Pancreas (tissue), 10 donors: Measurements from ENCODE around the gene CC2D1A. TPM values are rescaled to one million over a fixed set of nuclear protein-coding genes. Genes with fewer than 3 reads are reported as not detected.

Experiments
- ATAC-seq, 4 donors: fragments of 200-7000 bp; cut with Tn5 transposase; one replicate each; pipeline versions ENCODE4 v1.8.0 to v1.9.1; 2020; ENCODE audit warnings: mild to moderate bottlenecking in 4 of 4, moderate library complexity in 4 of 4
- DNase-seq, 6 donors: peaks; one replicate each; pipeline ENCODE4 v3.0.0-alpha.2; 2020
- FAIRE-seq: peaks from 2 replicates; lab custom pipeline; 2012; peaks lifted over from hg19 to GRCh38; lab: Jason Lieb, UNC
- H3K27ac ChIP-seq, 4 donors: fragments of 200-600 bp; sonication (generic); 1 replicate in 3 of 4; 2 replicates in 1 of 4; pipeline versions ENCODE4 v1.5.0 to v1.8.0; 2020
- H3K27me3 ChIP-seq, 4 donors: fragments of 200-600 bp; one replicate each; pipeline ENCODE4 v1.8.0; 2021
- H3K36me3 ChIP-seq, 3 donors: fragments of 200-600 bp; sonication (generic) in 1 of 3; one replicate each; pipeline versions ENCODE4 v1.5.0 to v1.8.0; 2020 to 2021
- H3K4me1 ChIP-seq, 3 donors: fragments of 200-600 bp; one replicate each; pipeline ENCODE4 v1.8.0; 2021
- H3K4me3 ChIP-seq, 4 donors: fragments of 200-600 bp; sonication (generic) in 2 of 4; one replicate each; pipeline versions ENCODE4 v1.5.0 to v1.8.0; 2020 to 2021
- H3K9me3 ChIP-seq, 4 donors: fragments of 200-600 bp; one replicate each; pipeline ENCODE4 v1.8.0; 2021
- WGBS, 2 donors: extraction: QIAGEN DNeasy Blood & Tissue Kit; methylation state at CpG; one replicate each; pipeline ENCODE4 v1.1.7; 2013; 5-methylcytosine and 5-hydroxymethylcytosine counted together
- intact Hi-C, 3 donors: fragments of 100-400 bp; cut with DNase I; formaldehyde crosslinking; loops; one replicate each; pipeline versions ENCODE4 v1.11.1 to v1.14.2; 2022
- polyA plus RNA-seq, 2 donors: library from polyadenylated mRNA; stranded (reverse); fragments of 200-250 nt; gene quantifications; one replicate each; pipeline ENCODE4 v1.2.3, GENCODE V29; 2013
- total RNA-seq, 6 donors: library from RNA; stranded (reverse); fragmentation: NEBNext Ultra II Directional in 4 of 6; extraction: Animal tissue kit (Norgen Biotek cat#: 25700) in 4 of 6; gene quantifications; one replicate each; pipeline versions ENCODE4 v1.2.1 to v1.2.4, GENCODE V29; 2021 to 2023
- TF ChIP-seq, protein P1 (sequence below), 4 donors: fragments of 200-600 bp; sonication (generic) in 3 of 4; IDR thresholded peaks; one replicate each; pipeline versions ENCODE4 v1.5.0 to v1.8.0; 2021; ENCODE audit warnings: antibody characterized with exemption in 4 of 4
- donor health status: healthy with polysubstance abuse.
- donor health status: DM: no; HTN: no; CAD: no; lungs with moderate emphysema.
- donor health status: DM: no; HTN: no; CAD: no.
- donor health status: control.
- donor health status: control.
- donor health status: Bipolar disorder and iron deficiency.
- donor health status: DM: yes; HTN: yes; CAD: no.
- donor health status: DM: no; HTN: no; CAD: no.
- donor health status: DM: no; HTN: no; CAD: no.
- donor health status: DM: yes; HTN: yes; CAD: no.

CC2D1A gene
- total and polyA plus RNA-seq, 8 donors, result 23.0 to 78.6 (median 27.2) TPM

GRCh38 chr19:13861392-13861713 lies 44.6 kb upstream of the CC2D1A start:
- Histone ChIP-seq H3K27me3 (no peaks in the 10 kb centered on the region), H3K36me3 (no peaks in the 10 kb centered on the region), H3K4me1 (peaks cover 3 to 8% (median 5%) of the 10 kb centered on the region in 3 donors), H3K4me3 (peak overlapping the region in 2 of 4 donors; percentile 34 to 42), H3K27ac (peak overlapping the region; percentile 59 to 87 (median 75)), H3K9me3 (no peaks in the 10 kb centered on the region)
- ATAC-seq (peak in 2 of 4 donors; percentile 1 to 2), FAIRE-seq (no peak), DNase-seq (no peak)
- TF ChIP-seq, protein P1, sequence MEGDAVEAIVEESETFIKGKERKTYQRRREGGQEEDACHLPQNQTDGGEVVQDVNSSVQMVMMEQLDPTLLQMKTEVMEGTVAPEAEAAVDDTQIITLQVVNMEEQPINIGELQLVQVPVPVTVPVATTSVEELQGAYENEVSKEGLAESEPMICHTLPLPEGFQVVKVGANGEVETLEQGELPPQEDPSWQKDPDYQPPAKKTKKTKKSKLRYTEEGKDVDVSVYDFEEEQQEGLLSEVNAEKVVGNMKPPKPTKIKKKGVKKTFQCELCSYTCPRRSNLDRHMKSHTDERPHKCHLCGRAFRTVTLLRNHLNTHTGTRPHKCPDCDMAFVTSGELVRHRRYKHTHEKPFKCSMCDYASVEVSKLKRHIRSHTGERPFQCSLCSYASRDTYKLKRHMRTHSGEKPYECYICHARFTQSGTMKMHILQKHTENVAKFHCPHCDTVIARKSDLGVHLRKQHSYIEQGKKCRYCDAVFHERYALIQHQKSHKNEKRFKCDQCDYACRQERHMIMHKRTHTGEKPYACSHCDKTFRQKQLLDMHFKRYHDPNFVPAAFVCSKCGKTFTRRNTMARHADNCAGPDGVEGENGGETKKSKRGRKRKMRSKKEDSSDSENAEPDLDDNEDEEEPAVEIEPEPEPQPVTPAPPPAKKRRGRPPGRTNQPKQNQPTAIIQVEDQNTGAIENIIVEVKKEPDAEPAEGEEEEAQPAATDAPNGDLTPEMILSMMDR (IDR thresholded peaks at IDR 0.05), result no peak
- intact Hi-C loops, result loop anchor here in 2 of 3 donors (5.0 kb wide), 2 partner anchors 74 to 264 kb away; no protein-coding TSS in a partner anchor
- WGBS, 2 donors, result 60 to 62% methylated on average over 11 of the region's 11 CpGs

DNA sequence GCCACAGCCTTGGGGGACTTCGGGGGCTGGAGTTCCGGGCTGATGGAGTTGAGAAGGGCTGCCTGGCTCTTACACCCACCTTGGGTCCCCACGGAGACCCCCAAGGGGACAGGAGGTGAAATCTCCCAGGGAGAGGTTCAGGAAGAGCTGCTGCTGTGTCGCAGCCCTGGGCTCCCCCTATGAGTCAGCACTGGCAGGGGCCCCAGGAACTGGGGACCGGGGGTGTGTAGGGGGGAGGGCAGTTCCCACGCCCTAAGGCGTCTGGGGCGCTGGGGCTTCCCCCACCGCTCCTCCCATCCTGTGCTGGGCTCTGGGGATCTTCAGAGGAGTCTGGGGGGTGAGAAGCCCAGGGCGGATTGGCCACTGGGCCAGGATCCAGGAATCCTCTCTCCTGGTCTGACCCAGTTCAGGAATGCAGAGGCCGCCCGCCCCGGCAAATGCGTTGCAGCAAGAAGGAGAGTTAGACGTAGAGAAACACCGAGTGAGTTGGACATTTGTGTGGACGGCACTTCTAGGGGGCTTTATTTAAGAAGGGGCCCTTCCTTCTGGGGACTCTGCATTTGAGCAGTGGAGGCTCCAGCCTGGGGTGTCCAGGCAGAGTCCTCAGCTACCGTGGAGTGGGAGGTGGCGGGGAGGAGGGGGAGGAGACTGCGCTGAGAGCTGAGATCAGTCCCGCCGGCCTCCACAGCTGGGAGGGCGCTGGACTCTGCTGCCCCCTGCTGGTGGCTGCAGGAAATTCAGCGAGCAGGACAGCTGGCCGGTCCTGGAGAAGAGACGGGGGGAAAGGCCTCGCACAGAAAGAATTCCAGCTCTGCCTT lies 44.1 kb upstream of the CC2D1A start:
- DNase-seq, result peak; percentile 89 to 99 (median 95)
- peaks cover 3 to 8% (median 5%) of the 10 kb centered on the region in 3 donors for H3K4me1 ChIP-seq
- H3K4me3 ChIP-seq, result peak overlapping the region; percentile 14 to 42 (median 28)
- no peak for FAIRE-seq
- ATAC-seq, result peak; percentile 84 to 93 (median 90)
- H3K27me3 ChIP-seq, result no peaks in the 10 kb centered on the region
- no peaks in the 10 kb centered on the region for H3K9me3 ChIP-seq
- TF ChIP-seq, protein P1 (IDR thresholded peaks at IDR 0.05), result peak; percentile 97 to 100 (median 98)
- no peaks in the 10 kb centered on the region for H3K36me3 ChIP-seq
- peak overlapping the region; percentile 59 to 87 (median 75) for H3K27ac ChIP-seq
- intact Hi-C loops, result loop anchor here in 2 of 3 donors (5.0 kb wide), 2 partner anchors 75 to 265 kb away; no protein-coding TSS in a partner anchor
- WGBS, 2 donors, result 2% methylated on average over 21 to 27 of the region's 27 CpGs

GRCh38 chr19:13864046-13864666 lies 41.8 kb upstream of the CC2D1A start:
- H3K9me3 ChIP-seq, result no peaks in the 10 kb centered on the region
- no peak overlapping the region for H3K4me3 ChIP-seq
- TF ChIP-seq, protein P1 (IDR thresholded peaks at IDR 0.05), result no peak
- peaks cover 3 to 8% (median 5%) of the 10 kb centered on the region in 3 donors for H3K4me1 ChIP-seq
- DNase-seq (peak in 1 of 6 donors; percentile 37), ATAC-seq (no peak), FAIRE-seq (no peak)
- H3K27ac ChIP-seq, result peak overlapping the region in 1 of 4 donors; percentile 36
- 38 to 39% methylated on average over 13 of the region's 13 CpGs for WGBS, 2 donors
- intact Hi-C loops, result loop anchor here in 2 of 3 donors (5.0 kb wide), 2 partner anchors 77 to 267 kb away; no protein-coding TSS in a partner anchor
- H3K36me3 ChIP-seq, result no peaks in the 10 kb centered on the region
- no peaks in the 10 kb centered on the region for H3K27me3 ChIP-seq

DNA sequence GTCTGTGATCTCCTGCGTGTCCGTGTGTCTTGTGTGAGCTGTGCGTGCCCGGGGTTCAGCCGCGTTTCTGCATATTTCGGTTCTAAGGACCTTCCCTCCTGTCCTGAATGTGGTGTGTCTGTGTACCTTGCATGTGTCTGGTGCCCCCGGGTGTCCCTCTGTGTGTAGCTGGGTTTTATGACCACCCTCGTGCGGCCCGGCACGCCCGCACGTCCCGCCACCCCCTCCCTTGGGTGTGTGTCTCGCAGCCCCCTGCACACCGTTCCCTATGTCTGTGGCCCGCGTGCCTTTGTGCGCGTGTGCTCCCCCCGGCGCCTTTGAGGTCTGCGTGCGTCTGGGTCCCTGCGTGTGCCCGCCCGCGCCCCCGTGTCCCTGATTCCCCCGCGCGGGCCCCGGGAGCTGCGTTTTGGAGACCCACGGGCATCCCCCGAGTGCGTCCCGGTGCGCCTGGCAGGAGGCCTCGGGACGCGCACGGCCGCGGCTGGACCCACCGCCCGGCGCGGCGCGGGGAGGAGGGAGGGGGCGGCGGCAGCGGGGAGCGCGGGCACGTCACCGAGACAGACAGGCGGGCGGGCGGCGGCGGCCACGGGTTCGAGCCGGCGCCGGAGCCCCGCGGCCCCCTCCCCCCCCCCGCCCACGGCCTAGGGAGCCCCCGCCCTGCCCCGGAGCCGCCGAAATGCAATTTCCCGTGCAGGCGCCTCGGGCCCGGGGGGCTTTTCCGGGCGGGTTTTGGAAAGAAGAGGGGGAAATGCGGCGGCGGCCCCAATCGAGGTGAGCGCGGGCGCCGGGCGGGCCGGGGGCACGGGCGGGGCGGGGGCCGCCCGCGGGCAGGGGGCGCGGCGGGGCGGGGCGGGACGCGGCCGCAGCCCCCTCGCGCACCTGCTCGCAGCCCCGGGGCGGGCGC lies 41.1 kb upstream of the CC2D1A start:
- Histone ChIP-seq H3K4me1 (peaks cover 3 to 8% (median 5%) of the 10 kb centered on the region in 3 donors), H3K27me3 (no peaks in the 10 kb centered on the region), H3K27ac (peak overlapping the region in 1 of 4 donors; percentile 36), H3K36me3 (no peaks in the 10 kb centered on the region), H3K9me3 (no peaks in the 10 kb centered on the region), H3K4me3 (peak overlapping the region in 3 of 4 donors; percentile 53 to 76 (median 71))
- intact Hi-C loops, result loop anchor here in 2 of 3 donors (5.0 kb wide), 2 partner anchors 78 to 268 kb away; no protein-coding TSS in a partner anchor
- TF ChIP-seq, protein P1 (IDR thresholded peaks at IDR 0.05), result no peak
- ATAC-seq (no peak), DNase-seq (peak in 3 of 6 donors; percentile 40 to 71 (median 64)), FAIRE-seq (no peak)
- WGBS, 2 donors, result 6 to 29% methylated on average over 24 to 99 of the region's 113 CpGs
